HL-60/S4 (cell line): ENCODE measurements around the gene WDR86.

ENCODE experiments used
- in situ Hi-C: fragments of 300-500 bp; cut with MboI; formaldehyde crosslinking; loops from 2 replicates; pipeline ENCODE4 v1.14.3; 2022; ENCODE audit warnings: low sequenced_read_pairs

The WDR86 gene

DNA sequence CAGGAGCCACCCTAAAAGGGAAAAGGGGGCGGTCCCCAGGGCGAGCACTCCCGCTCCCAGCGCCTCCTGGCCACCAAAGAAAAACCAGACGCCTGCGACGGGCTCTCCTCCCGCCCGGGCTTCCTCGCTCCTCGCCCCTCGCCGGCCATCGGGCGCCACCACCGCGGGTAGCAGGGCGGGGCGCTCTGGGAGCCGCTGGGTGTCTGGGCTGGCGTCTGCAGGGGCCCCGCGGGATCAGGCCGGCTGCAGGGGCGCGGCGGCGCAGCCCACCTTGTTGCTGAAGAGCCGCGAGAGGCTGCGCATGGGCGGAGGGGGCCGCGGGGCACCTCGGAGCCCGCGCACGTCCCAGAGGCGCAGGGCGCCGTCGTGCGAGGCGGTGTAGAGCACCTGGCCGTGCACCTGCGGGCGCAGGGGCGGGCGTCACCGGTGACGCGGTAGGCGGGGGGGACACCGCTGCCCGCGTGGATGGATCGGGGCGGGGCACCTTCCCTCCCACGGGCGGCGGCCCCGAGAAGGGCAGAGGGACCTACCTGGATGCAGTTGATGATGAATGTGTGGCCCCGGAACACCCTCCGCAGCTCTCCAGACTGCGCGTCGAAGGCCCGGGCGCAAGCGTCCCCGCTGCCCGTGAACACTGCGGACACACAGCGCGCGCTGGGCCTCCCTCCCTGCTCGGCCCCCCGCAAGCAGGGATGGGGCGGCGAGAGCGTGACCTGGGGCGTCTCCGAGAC, 28.3 kb downstream of the WDR86 start:
- in situ Hi-C loops: no loop called here

DNA sequence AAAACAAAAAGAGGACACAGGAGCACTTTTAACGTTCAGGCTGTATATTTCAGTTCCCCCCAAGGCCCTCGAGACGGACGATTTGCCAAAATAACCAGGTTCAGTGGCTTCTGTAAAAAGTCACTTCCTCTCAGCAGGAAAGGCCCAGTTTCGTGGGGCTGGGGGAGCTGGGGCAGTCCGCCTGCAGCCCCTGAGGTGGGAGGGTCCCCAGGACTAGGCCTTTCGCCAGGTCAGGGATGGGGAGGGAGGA, 28.8 kb downstream of the WDR86 start:
- in situ Hi-C loops: no loop called here

DNA sequence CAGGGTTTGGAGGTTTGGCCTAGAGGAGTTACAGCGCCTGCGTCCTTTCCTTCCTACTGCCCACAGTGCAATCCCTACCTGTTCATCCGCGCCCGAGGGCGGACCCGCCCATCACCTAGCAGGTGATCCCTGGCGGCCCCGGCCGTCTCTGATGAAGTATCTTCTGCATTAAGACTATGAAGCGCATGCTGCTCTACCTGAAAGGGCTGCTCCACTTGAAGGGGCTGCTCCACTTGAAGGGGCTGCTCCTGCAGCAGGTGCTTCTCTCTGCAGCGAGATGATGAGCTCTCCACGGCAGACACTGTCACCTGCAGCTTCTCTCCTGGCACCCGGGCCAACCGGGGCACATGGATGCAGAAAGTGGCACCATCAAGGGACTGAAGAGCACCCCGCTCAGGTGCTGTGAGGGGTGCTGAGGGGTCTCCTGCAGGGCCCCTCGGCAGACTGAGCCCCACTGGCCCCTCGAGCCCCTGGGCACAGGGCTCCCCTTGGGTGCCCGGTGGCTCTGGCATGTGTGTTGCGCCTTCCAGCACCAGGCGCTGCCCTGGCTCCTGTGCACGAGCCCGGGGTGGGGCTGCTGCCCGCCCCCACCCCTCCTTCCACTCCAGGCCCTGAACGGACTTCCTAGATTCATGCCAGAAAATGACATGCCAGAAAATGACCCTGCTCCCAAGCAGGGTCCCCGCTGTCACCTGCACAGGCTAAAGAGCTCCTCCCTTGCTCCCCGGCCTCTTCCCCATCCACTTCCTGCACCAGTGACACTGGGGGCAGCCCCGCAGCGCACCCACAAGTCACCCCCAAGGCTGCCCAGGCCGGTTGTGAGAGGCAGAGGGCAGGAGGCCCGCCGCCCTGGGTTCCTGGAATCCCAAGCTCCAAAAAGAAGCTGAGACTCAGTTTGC, 29.4 kb downstream of the WDR86 start:
- in situ Hi-C loops: no loop called here

DNA sequence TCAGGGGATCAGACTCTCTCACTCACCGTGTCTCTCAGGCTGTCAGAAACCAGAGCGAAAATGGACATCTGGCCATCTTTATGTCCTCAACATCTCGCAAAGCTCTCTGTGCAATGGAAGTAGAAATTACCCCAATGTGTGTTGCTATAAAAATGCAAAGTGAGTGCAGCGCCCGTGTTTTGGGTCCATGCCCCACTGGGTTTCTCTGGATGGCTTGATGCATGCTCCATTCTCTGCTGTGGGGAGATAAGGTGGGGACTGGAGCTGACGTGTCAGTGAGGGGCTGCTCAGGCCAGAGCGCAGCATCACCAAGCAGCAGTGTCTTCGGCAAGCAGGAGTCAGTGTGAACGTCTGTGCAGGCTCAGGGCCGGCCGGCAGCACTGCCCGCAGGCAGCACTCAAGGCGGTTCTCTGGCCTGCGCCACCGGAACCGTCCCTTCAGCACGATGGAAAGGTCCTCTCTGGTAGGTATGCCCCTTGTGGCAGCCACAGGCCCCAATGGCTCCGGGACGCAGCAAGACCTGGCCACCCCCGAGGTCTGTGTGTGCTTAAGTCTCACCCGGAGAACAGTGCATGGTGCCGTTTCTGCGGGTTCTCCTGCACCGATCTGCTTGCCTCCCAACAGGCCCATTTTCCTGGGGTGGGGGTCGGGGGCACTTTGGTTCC, 30.2 kb downstream of the WDR86 start:
- in situ Hi-C loops: loop anchor here (10.0 kb wide), 1 partner anchor 65 kb away; the partner anchor contains the start of gene CRYGN

DNA sequence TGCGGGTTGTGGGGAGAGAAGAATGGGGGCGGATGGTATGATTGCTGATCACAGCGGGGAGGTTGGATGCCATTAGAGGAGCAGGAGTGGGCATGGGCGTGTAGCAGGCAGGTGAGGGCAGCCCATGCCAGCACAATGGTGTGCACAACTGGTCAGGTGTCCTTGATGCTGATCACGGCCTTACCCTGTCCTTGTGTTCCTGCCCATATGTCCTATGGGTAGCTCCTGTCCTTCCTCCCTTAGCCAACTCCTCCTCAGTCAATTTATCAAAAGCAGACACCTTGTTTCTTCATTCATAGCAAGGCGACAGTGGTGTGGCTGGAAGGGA, 30.7 kb downstream of the WDR86 start:
- in situ Hi-C loops: loop anchor here (10.0 kb wide), 1 partner anchor 66 kb away; the partner anchor contains the start of gene CRYGN

DNA sequence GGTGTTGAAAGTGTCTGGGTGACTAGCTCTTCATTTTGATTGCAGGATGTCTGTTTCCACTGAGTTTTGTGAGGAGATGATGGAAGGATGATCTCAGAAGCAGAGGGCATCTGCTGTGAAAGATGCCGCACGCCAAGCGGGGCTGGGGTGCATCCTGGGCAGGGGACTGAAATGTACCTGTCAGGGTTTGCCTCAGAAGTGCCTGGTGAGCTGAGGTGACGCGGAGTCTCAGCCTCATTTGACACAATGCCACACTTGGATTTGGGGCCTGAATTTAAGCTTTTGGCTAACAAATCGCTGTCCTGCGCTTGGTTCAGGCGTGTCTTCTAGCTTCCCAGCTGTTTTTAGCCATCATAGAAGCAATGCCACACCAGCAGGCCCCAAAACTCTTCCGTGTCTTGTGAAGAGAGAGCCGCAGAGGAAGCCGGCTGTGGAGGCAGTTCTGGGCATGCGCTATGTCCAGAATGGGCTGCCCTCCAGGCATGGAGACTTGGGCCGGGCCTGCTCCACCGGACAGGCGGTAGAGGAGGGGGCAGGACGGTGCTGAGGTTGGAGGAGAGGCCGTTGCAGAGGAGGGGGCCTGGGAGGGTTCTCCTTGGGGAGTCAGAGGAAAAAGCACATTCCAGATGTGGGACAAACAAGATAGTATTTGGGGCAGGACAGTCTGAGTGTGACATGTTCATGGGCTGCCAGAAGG, 31.2 kb downstream of the WDR86 start:
- in situ Hi-C loops: loop anchor here (10.0 kb wide), 1 partner anchor 66 kb away; the partner anchor contains the start of gene CRYGN

DNA sequence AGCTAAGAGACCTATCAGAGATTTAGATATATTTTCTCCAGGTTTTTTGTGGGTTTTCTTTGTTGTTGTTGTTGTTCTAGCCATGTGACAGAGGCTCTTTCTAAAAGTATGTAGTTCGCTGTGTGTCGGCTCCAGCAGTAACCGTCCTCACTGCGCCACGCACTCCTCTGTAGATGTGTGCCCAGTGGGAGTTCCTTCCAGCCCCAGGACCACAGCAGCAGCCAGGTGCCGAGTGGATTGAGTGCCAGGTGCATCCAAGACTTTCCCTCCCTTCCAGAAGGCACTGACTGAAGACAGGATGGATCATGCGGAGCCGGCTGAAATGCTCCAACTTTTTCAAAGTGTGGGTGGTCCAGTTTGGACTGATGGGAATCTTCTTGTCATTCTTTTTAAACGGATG, 31.8 kb downstream of the WDR86 start:
- in situ Hi-C loops: loop anchor here (10.0 kb wide), 1 partner anchor 67 kb away; the partner anchor contains the start of gene CRYGN

DNA sequence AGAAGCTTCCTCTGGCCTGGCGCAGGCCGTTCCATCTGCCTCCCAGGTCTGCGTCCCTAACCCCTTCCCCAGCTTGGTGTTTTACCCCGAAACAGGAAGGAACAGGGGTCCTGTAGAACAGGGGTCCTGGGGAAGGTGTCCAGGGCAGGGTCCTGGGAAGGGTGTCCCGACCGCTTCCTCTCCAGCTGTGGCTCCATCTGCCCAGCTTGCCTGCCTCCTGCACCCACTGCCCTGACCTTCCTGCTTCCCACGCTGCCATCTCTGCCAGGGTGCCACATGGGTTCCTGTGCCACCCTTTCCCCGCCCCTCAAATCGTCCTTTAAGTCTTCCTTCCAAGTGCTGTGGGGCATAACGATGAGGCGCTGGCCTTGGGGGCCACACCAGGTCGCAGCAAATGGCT, 32.4 kb downstream of the WDR86 start:
- in situ Hi-C loops: loop anchor here (10.0 kb wide), 1 partner anchor 67 kb away; the partner anchor contains the start of gene CRYGN

DNA sequence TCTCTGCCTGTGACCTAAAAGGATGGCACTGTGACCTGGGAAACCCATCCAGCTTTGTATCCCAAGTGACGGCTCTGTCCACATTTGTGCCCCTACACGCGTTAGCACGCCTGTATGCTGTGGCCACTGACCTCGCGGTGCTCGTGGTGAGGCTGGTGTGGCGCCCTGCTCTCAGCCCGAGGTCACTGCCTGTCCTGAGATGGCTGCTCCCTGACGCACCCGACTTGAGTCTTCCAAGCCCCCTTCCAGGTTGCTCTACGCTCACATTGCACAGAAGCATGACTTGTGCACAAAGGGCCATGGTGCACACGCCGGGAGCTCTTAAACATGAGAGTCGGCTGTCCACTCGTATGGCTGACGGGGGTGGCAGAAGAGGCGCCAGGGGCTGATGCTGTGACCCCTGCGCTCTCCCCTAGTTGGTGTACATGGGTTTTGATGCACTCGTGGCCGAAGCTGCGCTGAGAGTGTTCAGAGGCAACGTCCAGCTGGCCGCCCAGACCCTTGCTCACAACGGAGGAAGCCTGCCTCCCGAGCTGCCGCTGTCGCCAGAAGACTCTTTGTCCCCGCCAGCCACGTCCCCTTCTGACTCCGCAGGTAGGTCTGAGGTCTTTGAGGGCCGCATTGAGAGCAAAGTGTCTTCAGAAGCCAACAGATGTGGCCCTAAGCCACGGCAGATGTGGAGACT, 33.5 kb downstream of the WDR86 start:
- in situ Hi-C loops: loop anchor here (10.0 kb wide), 1 partner anchor 68 kb away; the partner anchor contains the start of gene CRYGN

DNA sequence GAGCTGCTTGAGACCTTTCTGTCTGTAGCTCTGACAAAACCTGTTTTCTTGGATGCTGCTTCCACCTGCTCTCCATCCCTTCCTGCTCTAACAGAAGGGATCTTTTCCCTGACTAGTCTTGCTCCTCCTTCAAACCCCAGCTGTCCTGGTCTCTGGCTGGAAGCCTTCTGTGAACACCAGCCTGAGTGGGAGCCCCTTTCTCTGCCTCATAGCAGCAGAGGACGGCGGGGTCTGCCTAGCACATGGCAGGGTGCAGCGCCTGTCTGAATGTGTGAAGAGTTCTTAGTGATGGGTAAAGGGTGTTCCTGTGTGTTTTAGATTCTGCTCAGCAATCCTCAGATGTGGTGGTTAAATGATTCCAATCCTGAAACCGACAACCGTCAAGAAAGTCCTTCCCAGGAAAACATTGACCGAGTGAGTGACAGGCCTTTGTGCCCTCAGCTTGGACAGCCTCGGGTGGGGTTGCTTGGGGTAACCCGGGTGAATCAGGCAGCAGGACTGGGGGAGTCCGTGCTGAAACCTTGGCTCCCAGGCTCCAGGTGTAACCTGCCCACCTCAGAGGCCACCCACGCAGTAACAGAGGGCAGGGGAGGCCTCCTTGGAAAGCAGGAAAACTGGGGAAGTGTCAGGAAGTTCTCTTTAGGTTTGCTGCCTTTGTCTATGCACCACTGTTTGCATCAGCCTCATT, 34.2 kb downstream of the WDR86 start:
- in situ Hi-C loops: loop anchor here (10.0 kb wide), 1 partner anchor 69 kb away; the partner anchor contains the start of gene CRYGN

DNA sequence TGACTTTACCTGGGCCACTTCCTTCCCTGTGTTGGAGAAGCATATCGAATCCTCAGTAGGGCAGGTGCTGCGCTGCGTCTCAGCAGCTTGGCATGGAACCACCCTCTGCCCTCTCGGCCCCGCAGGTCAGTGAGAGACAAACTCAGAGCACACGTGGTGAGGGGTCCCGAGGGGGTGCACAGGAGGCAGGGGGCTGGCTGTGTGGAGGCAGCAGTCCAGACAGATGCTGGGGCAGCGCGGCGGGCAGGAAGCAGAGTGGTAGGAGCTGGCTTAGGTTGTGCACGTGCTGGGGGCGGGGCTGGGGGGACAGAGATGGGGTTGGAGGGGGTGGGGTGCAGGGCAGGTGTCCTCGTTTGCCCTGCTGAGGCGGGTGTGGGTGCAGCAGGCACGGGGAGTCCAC, 35.1 kb downstream of the WDR86 start:
- in situ Hi-C loops: loop anchor here (10.0 to 25.0 kb wide), 2 partner anchors 70 to 388 kb away; partner anchors contain the start of gene CRYGN

DNA sequence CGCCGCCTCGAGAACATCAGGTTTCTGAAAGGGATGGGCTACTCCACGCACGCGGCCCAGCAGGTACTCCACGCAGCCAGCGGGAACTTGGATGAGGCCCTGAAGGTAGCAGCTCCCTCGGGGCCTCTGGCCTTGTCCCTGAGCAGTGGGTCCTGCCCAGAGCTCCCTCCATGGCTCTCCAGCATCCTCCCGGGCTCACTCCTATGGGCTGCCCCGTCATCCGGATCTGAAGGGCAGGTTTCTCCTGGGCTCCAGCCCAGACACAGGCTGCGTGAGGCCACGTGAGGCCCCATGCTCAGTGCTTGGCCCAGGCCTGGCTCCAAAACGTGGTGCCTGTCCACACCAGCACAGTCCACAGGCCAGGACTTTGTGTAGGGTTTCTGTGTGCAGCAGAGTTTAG, 35.7 kb downstream of the WDR86 start:
- in situ Hi-C loops: loop anchor here (10.0 to 25.0 kb wide), 2 partner anchors 71 to 388 kb away; partner anchors contain the start of gene CRYGN

DNA sequence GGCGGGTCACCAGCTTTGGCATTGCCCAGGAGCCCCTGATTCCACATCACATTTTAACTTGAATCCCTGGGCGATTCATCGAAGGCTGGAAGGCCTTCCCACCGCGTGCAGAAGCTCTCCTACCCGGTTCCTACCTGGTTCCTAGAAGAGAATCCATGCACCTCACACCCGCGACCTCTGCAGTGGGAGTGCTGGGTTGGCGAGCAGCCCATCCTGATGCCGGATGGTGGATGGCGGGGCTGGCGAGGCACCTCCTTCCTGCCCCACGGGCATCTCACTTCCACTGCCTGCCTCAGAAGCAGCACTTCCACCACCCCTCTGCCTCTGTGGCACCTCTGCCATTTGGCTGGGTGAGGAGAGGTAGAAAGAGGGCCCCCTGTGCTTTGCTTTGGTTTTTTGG, 36.2 kb downstream of the WDR86 start:
- in situ Hi-C loops: loop anchor here (10.0 to 25.0 kb wide), 2 partner anchors 71 to 389 kb away; partner anchors contain the start of gene CRYGN

DNA sequence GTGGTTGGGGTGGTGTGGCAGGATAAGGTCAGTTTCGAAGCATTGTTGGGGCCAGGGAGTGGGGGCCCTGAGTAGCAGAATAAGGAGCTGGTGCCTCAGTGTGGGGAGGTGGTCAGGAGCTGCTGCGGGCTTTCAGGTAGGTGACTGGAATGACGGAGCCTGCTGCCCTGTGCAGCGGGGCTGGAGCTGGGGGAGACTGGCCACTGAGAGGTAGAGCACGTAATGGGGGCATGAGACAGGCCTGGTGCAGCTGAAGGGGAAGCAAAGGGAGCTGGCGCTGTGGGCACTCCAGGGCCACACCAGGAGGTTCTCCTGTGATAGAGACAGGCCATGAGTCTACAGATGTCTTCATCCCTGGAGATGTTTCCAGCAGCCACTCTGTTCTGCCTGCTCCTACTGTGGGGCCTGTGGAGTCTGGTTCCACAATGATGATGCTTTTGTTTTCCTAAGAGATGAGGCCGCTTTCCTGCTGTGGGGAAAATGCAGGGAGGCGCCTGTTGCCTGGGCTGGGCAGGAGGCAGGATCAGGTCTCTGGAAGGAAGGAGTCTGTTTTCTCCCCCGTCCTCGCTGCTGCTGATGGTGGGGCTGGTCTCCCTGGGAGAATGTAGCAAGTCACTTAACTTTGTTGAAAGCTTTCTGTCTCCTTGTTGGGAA, 37.1 kb downstream of the WDR86 start:
- in situ Hi-C loops: loop anchor here (10.0 to 25.0 kb wide), 2 partner anchors 72 to 390 kb away; partner anchors contain the start of gene CRYGN

DNA sequence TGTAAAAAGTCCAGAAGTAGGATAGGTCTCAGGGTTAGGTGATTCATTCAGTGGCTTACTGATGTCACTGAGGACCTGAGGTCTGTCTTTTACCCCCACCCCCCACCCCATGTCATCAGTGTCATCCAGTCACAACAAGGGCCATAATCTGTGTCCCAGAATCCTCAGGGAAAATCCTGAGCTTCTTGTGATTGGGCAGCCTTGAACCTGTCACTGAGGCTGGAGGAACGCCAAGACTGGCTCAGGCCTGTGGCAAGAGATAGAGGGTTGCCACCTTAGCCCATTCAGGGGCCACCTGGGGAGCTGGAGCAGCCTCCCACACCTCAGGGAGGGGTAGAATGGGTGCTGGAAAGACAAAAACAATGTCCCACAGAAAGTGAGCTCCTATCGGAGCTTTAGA, 38.6 kb downstream of the WDR86 start:
- in situ Hi-C loops: loop anchor here (10.0 to 25.0 kb wide), 2 partner anchors 74 to 391 kb away; partner anchors contain the start of gene CRYGN

DNA sequence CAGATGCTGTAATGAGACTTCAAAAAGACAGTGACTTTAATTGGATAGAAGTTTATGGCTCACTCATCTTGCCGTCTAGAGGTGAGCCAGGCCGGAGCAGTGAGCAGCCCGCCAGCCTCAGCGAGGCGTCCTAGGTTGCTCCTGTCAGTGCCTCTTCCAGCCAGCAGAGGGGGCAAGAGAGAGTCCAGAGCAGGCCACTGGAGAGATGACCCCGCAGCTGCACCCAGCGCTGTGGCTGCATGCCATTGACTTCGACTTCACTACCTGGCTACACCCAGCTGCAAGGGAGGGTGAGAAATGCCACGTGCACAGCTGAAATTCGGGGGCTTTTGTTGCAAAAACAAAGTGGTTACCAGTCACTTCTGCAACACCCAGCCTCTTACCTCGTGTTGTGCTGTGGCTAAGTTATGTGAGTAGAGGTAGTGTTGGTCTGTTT, 41.7 kb downstream of the WDR86 start:
- in situ Hi-C loops: loop anchor here (25.0 kb wide), 1 partner anchor 394 kb away; no protein-coding TSS in a partner anchor

DNA sequence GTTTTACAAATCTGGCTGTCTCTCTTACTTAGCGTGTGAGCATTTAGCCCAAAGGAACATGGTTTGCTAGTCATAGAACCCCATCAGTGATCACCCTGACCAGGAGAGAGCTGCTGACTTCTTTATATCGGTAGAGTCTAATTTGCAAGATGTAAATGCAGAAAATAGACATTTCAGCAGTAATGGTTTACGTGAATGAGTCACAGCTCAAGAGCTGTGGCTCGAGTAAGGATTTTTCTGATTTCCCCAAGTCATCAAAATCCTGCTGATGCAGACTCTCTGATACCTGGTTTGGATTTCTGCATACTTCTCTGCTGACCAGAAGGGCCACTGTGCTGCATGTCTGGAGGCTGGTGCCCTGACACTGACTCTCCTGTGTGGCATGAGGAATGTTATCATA, 42.6 kb downstream of the WDR86 start:
- in situ Hi-C loops: loop anchor here (25.0 kb wide), 1 partner anchor 395 kb away; no protein-coding TSS in a partner anchor

DNA sequence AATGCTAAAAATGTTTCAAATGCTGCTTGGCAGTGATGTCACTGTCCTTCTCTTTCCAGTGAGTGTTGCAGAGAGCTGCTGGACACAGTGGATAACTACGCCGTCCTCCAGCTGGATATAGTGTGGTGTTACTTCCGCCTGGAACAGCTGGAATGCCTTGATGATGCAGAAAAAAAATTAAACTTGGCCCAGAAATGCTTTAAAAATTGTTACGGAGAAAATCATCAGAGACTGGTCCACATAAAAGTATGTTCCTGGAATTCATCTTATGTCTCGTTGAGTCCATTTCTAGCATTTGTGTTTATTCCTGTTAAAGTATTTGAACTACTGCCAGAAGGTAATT, 43.0 kb downstream of the WDR86 start:
- in situ Hi-C loops: loop anchor here (25.0 kb wide), 1 partner anchor 395 kb away; no protein-coding TSS in a partner anchor
